Pons (tissue), 1 donor: Measurements from ENCODE around the gene NFYB.
A peak's percentile ranks its signal among the peaks of the same experiment; 100 is the strongest.

Source experiments
- DNase-seq: peaks from one replicate; pipeline ENCODE4 v3.0.0-alpha.2; 2016; ENCODE audit warnings: low spot score

NFYB gene

GRCh38 chr12:104155711-104156555, 17.9 kb upstream of the NFYB start:
- DNase-seq: no peak

DNA sequence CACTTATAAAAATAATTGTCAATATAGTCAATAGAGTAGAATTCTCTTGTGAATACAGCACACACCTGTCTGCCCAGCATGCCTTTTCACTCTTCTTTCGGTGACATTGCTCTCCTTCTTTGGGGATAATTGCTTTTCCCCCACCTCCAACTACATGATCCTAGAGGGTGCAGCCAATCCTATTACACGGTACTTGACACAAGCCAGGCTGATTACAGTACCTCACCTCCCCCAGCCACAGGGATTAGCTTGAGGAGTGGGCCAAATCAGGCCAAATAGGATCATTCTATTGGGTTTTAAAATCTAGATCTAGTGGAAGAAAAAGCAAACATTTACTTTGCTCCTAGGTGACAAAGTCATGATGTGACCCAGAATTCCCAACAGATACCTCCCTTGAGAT, 16.8 kb upstream of the NFYB start:
- no peak for DNase-seq

GRCh38 chr12:104154286-104154685, 16.3 kb upstream of the NFYB start:
- DNase-seq: no peak

GRCh38 chr12:104152685-104153241, 14.8 kb upstream of the NFYB start:
- no peak for DNase-seq

DNA sequence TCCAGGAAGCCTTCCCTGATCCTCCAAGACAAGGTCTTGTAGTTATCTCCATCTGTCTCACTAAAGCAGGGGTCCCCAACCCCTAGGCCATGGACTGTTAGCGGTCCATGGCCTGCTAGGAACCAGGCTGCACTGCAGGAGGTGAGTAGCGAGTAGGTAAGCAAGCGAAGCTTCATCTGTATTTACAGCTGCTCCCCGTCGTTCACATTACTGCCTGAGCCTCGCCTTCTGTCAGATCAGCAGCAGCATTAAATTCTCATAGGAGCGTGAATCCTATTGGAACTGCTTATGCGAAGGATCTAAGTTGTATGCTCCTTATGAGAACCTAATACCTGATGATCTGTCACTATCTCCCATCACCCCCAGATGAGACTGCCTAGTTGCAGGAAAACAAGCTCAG, 12.4 kb upstream of the NFYB start:
- DNase-seq: no peak

DNA sequence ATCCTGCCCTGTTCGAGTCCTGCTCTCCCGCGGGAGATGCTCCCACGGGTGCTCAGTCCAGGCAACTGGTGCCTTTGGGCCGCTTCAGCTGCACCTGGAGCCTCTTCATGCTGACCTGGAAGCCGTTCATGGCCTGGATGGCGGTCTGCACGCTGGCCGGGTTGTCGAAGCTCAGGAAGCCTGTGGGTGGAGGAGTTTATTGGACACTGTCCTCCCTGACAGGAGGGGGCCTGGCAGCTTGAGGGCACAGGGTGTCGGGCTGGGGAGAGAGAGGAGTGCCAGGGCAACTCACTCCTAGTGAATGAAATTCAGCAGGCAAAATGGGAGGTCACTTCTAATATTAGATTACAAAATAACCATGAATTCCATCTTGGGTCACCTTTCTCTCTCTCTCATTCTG, 9.3 kb upstream of the NFYB start:
- DNase-seq: no peak

DNA sequence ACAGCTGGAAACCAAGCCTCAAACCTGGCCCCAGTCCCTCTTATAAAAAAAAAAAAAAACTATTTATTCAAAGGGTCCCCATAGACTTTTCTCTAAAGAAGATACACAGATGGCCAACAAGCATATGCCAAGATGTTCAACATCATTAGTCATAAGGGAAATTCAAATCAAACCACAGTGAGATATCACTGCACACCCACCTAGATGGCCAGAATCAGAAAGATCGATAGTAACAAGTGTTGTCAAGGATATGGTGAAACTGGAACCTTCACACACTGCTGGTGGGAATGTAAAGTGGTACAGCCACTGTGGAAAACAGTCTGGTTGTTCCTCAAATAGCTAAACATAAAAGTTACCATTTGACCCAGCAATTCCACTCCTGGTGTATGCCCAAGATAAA, 5.9 kb upstream of the NFYB start:
- no peak for DNase-seq

DNA sequence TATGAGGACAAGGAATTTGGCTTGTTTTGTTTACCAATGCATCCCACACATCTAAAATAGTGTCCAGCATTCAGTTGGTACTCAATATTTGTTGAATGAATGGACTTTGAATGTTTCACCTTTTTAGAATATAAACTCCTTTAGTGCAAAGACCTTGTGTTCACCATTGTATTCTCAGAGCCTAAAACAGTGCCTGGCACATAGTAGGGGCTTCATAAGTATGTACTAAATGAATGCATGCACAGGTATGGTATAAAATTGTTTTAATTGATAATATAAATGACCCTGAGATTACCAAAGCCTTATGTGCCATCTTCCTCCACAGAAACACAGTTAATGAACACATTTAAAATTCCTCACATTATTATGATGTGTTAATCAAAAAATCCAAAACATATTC, 5.0 kb upstream of the NFYB start:
- no peak for DNase-seq

GRCh38 chr12:104142543-104142942, 4.5 kb upstream of the NFYB start:
- no peak for DNase-seq

GRCh38 chr12:104138797-104139152, 765 bp upstream of the NFYB start:
- DNase-seq: no peak

DNA sequence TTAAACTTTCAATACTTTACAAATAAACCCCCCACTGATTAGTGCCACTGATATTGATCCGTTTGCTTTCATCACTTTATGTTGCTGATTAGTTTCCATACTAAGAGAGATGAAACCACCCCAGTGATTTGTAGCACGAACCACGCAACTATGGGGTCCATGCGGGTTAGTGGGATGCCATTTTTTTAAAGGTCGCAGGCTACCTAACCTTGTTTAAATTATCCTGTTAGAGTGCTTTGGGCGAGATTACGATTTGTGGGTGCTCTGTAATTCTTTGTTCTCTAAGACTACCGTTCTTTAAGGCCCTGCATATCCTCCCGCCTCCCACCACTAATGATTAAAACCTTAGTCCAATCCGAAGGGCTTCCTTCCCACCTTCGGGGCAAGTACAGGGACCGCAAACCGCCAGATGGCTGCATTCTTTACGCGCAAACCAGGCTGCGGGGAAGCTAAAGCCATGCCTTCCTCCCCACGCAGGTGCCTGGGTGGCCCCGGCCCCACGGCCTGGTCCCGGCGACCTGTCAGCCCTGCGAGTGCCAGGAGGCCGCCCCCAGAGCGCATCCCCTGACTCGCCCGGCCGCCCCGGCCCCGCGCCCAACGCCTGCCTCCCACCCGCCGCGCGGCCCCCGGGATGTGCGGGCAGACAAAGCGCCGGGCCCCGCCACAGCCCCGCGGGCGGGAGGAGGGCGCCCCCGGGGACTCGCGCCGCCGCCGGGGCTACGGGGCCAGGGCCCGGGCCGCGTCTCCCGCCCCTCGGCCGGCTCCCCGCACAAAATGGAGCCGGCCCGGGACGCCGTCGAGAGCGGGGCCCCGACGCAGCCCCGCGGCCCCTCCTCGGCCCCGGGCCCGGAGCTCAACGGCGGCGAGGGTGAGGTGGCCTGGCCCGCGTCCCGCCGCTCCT, 759 bp downstream of the NFYB start:
- peak; percentile 35 for DNase-seq

DNA sequence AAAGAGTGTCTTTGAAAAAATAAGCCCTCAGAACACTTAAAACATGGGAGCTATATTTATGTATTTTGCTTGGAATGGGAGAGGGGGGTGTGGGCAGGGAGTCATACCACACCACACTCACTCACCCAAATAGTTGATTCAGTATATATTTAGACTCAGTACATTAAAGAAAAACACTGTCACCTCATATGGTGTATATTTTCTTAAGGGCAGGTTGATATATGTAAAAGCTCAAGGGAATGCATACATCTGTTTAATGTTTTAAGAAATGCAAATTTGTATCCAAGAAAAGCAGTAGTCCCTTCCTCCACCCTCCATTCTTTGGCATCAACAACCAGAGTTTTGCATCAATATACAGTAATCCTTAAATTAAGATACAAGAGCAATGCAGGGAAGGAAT, 1.4 kb downstream of the NFYB start:
- DNase-seq: no peak

DNA sequence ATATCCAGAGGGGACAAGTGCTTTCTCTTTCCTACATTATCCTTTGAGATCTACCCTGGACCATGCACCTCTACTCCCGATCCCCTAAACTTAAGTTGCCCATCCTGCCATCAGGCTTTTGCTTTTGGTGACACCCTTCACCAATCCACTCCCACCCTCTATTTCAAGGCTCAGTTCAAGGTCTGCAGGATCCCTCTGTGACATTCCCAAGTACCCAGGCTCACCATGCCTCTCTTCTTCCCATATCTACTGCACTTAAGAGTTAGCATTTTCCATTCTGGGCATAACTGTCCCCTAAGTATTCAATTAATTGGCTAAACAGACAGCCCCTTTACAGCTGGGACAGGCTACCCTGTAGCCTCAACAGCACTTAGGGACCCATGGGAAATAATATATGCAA, 3.1 kb downstream of the NFYB start:
- no peak for DNase-seq

DNA sequence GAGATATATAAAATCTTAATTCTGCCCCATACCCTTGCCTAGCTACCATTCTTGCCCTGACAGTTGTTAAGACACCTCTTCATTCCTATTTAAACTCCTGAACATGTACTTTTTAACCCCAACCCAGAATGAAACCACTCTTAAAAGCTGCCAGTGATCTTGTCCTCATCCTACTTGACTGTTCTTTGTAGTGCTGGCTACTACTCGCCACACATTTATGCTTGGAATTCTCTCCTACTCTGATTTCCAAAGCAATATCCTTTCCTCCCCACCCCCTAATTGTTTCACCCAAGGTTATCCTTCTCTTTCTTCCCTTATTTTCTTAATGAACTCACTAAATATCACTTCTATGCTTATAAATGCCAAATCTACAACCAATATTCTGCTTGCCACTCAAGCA, 4.1 kb downstream of the NFYB start:
- no peak for DNase-seq

DNA sequence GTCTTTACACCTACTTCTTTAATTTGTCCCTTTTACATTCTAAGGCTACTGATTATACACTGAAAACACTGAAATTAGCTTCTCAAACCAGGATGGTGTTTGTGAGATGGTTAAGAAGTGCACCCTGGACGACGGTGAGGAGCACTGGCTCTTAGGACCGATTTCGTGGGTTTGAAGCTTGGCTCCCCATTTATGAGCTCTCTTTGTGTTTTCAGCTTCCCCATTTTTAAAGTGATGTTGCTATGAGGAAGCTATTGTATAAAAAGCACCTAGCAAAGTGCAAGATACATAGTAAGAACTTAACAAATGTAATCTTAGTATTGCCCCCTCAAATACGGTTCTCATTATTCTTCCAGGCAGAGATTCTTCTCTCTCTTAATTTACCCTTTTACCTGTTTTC, 4.7 kb downstream of the NFYB start:
- no peak for DNase-seq

- peak; percentile 68 for DNase-seq
These were observed 5.6 kb downstream of the NFYB start for GRCh38 chr12:104132351-104132956.

GRCh38 chr12:104131609-104132008, 6.4 kb downstream of the NFYB start:
- no peak for DNase-seq

- DNase-seq: no peak
These were observed 7.2 kb downstream of the NFYB start for GRCh38 chr12:104130760-104131159.

- no peak for DNase-seq
These were observed 11.5 kb downstream of the NFYB start for GRCh38 chr12:104126548-104126947.

GRCh38 chr12:104122298-104122697, 15.7 kb downstream of the NFYB start:
- DNase-seq: no peak

GRCh38 chr12:104121001-104121400, 17.0 kb downstream of the NFYB start:
- peak; percentile 58 for DNase-seq

DNA sequence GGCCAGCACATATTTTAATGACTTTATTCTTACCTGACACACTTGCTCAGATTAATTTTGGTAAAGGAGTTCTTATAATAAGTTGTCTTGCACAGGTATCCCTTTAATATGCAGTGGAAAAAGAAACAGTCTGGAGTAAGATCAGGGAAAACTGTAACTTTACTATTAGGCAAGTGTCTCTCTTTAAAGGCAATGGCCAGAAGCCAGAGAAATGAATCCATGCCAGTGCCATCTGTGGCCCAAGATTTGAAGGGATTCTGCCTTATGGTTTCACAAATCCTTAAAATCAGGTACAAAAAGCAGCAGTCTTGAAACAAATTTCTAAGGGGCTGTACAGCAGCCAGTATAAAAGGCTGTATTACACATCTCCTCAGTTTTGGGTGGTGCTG, 22.4 kb downstream of the NFYB start:
- DNase-seq: no peak
